Loucy (cell line): Measurements from ENCODE around the gene CUEDC2.

ENCODE experiments used
- H2AFZ ChIP-seq: fragments of 200-600 bp; sonication (generic); 2 replicates; pipeline ENCODE4 v1.6.0; 2016; ENCODE audit warnings: antibody characterized with exemption, mild to moderate bottlenecking, low read length, moderate library complexity
- H3F3A ChIP-seq: fragments of 200-600 bp; 2 replicates; pipeline ENCODE4 v1.6.0; 2016; ENCODE audit warnings: antibody characterized with exemption, low read depth, mild to moderate bottlenecking
- H3K27me3 ChIP-seq: fragments of 200-600 bp; sonication (generic); 2 replicates; pipeline ENCODE4 v1.6.1; 2014; ENCODE audit warnings: low read length, mild to moderate bottlenecking; ENCODE audit not compliant: insufficient read depth, poor library complexity, severe bottlenecking
- H3K36me3 ChIP-seq: fragments of 200-600 bp; sonication (generic); 2 replicates; pipeline ENCODE4 v1.6.1; 2016; ENCODE audit warnings: low read length; ENCODE audit not compliant: insufficient read depth
- H3K4me1 ChIP-seq: fragments of 200-600 bp; sonication (generic); 2 replicates; pipeline ENCODE4 v1.5.1; 2014; ENCODE audit warnings: low read length, mild to moderate bottlenecking; ENCODE audit not compliant: insufficient read depth, poor library complexity, severe bottlenecking
- H3K4me2 ChIP-seq: fragments of 200-600 bp; sonication (generic); 2 replicates; pipeline ENCODE4 v1.6.0; 2014; ENCODE audit warnings: antibody characterized with exemption, low read length, low read depth, mild to moderate bottlenecking; ENCODE audit not compliant: poor library complexity, severe bottlenecking
- H3K4me3 ChIP-seq: fragments of 200-600 bp; sonication (generic); 2 replicates; pipeline ENCODE4 v1.5.1; 2014; ENCODE audit warnings: low read length, mild to moderate bottlenecking, mixed read lengths; ENCODE audit not compliant: poor library complexity, severe bottlenecking
- H3K79me2 ChIP-seq: fragments of 200-600 bp; sonication (generic); 2 replicates; pipeline ENCODE4 v1.6.1; 2014; ENCODE audit warnings: low read length; ENCODE audit not compliant: insufficient read depth
- H3K9ac ChIP-seq: fragments of 200-600 bp; sonication (generic); 2 replicates; pipeline ENCODE4 v1.6.0; 2014; ENCODE audit warnings: mild to moderate bottlenecking, low read depth, low read length, moderate library complexity; ENCODE audit not compliant: poor library complexity, severe bottlenecking
- H3K9me2 ChIP-seq: fragments of 200-600 bp; sonication (generic); replicated peaks from 2 replicates; pipeline ENCODE4 v1.6.1; 2016; ENCODE audit warnings: low read depth, low read length, mixed read lengths
- H3K9me3 ChIP-seq: fragments of 200-600 bp; sonication (generic); 2 replicates; pipeline ENCODE4 v1.6.1; 2014; ENCODE audit warnings: mild to moderate bottlenecking, antibody characterized with exemption, low read length, low read depth; ENCODE audit not compliant: insufficient read depth
- H4K20me1 ChIP-seq: fragments of 200-600 bp; sonication (generic); 2 replicates; pipeline ENCODE4 v1.6.0; 2014; ENCODE audit warnings: antibody characterized with exemption, low read length, mild to moderate bottlenecking; ENCODE audit not compliant: insufficient read depth, poor library complexity, severe bottlenecking
- CTCF ChIP-seq: fragments of 200-600 bp; sonication (generic); conservative IDR thresholded peaks from 2 replicates; pipeline ENCODE4 v1.5.1; 2014; ENCODE audit warnings: mild to moderate bottlenecking, antibody characterized with exemption, low read length
- EZH2phosphoT487 ChIP-seq: fragments of 200-600 bp; IDR thresholded peaks from 2 replicates; pipeline ENCODE4 v1.6.1; 2018; ENCODE audit warnings: antibody characterized with exemption, mild to moderate bottlenecking, moderate library complexity, borderline replicate concordance

The CUEDC2 gene

GRCh38 chr10:102444851-102445250, 12.5 kb upstream of the CUEDC2 start:
- Histone ChIP-seq H3K36me3 (no peaks in the 10 kb centered on the region), H3K27me3 (no peaks in the 10 kb centered on the region), H3K9me3 (no peaks in the 10 kb centered on the region), H2AFZ (no peak overlapping the region), H3K4me3 (no peak overlapping the region), H4K20me1 (no peaks in the 10 kb centered on the region), H3K4me2 (no peak overlapping the region), H3K79me2 (peaks cover 2% of the 10 kb centered on the region), H3K4me1 (peaks cover 7% of the 10 kb centered on the region), H3K9ac (no peak overlapping the region), H3K9me2 (no peaks in the 10 kb centered on the region), H3F3A (no peaks in the 10 kb centered on the region)
- TF ChIP-seq CTCF (no peak), EZH2phosphoT487 (no peak)

GRCh38 chr10:102438374-102438773, 6.0 kb upstream of the CUEDC2 start:
- Histone ChIP-seq H3K9me2 (no peaks in the 10 kb centered on the region), H3F3A (no peaks in the 10 kb centered on the region), H3K27me3 (no peaks in the 10 kb centered on the region), H3K36me3 (no peaks in the 10 kb centered on the region), H3K9ac (no peak overlapping the region), H2AFZ (no peak overlapping the region), H3K4me3 (no peak overlapping the region), H3K79me2 (no peaks in the 10 kb centered on the region), H4K20me1 (no peaks in the 10 kb centered on the region), H3K4me1 (no peaks in the 10 kb centered on the region), H3K4me2 (no peak overlapping the region), H3K9me3 (no peaks in the 10 kb centered on the region)
- TF ChIP-seq CTCF (no peak), EZH2phosphoT487 (no peak)

GRCh38 chr10:102437515-102437914, 5.1 kb upstream of the CUEDC2 start:
- Histone ChIP-seq H3K9ac (no peak overlapping the region), H3K36me3 (no peaks in the 10 kb centered on the region), H3K27me3 (no peaks in the 10 kb centered on the region), H3K79me2 (no peaks in the 10 kb centered on the region), H3K9me2 (no peaks in the 10 kb centered on the region), H3F3A (no peaks in the 10 kb centered on the region), H2AFZ (no peak overlapping the region), H3K4me2 (no peak overlapping the region), H3K9me3 (no peaks in the 10 kb centered on the region), H4K20me1 (no peaks in the 10 kb centered on the region), H3K4me3 (no peak overlapping the region), H3K4me1 (no peaks in the 10 kb centered on the region)
- no peak for TF ChIP-seq CTCF
- TF ChIP-seq EZH2phosphoT487, result no peak
